Measurements from ENCODE around the gene MT1HL1. TPM values are rescaled to one million over a fixed set of nuclear protein-coding genes. Genes with fewer than 3 reads are reported as not detected.

Gene MT1HL1
- total RNA-seq, 1 experiment from 2014 or later, result not detected

GRCh38 chr1:236975461-236975860 is 28.8 kb downstream of the MT1HL1 start:
- Histone ChIP-seq H3K4me2 (ENCODE audit: insufficient read depth, insufficient read length, low read length) (no peak overlapping the region), H4K91ac (ENCODE audit: insufficient read length, low read depth, low read length) (no peak overlapping the region), H3K18ac (ENCODE audit: insufficient read length, low read depth, low read length) (no peak overlapping the region), H2AK5ac (ENCODE audit: insufficient read length, low read length) (no peak overlapping the region), H2BK12ac (ENCODE audit: insufficient read length, low read depth, low read length) (no peak overlapping the region), H3K9me3 (ENCODE audit: control insufficient read depth, low read depth, low read length) (no peaks in the 10 kb centered on the region), H2BK15ac (ENCODE audit: low read depth, low read length) (no peak overlapping the region), H3K27me3 (ENCODE audit: insufficient read depth, low read length) (no peaks in the 10 kb centered on the region), H3K23me2 (ENCODE audit: insufficient read length, low read depth, low read length, poor library complexity, severe bottlenecking) (no peaks in the 10 kb centered on the region), H3K4me1 (ENCODE audit: insufficient read depth, low read length) (no peaks in the 10 kb centered on the region), H3K14ac (ENCODE audit: insufficient read depth, low read length) (no peak overlapping the region), H3K56ac (ENCODE audit: insufficient read length, low read depth, low read length) (no peak overlapping the region), H4K20me1 (ENCODE audit: control insufficient read depth, insufficient read depth, insufficient read length) (no peaks in the 10 kb centered on the region), H4K8ac (replicated peaks; ENCODE audit: insufficient read length, low read depth, low read length) (no peak overlapping the region), H4K5ac (ENCODE audit: insufficient read length, low read depth, low read length) (no peak overlapping the region), H2AFZ (ENCODE audit: low read length) (no peak overlapping the region), H3K79me2 (ENCODE audit: insufficient read depth, low read length) (no peaks in the 10 kb centered on the region), H3K4ac (ENCODE audit: low read depth, low read length) (no peak overlapping the region), H2BK120ac (ENCODE audit: low read depth, low read length, poor library complexity, severe bottlenecking) (no peak overlapping the region), H2BK20ac (ENCODE audit: low read depth, low read length, poor library complexity, severe bottlenecking) (no peak overlapping the region), H3K9ac (ENCODE audit: extremely low read depth, insufficient read length, low read length) (no peak overlapping the region), H3K27ac (ENCODE audit: insufficient read length, low read depth, low read length) (no peak overlapping the region), H3K23ac (ENCODE audit: insufficient read length, low read depth, low read length) (no peak overlapping the region), H2BK5ac (ENCODE audit: insufficient read length, low read length) (no peak overlapping the region), H3K79me1 (ENCODE audit: insufficient read depth, low read depth, low read length, poor library complexity, severe bottlenecking) (no peaks in the 10 kb centered on the region), H3T11ph (ENCODE audit: low read length) (no peak overlapping the region)
- peaks cover 0 to 3% of the 10 kb centered on the region in 2 experiments; a peak in 1 of 5 replicates for H3K9me3 Mint-ChIP-seq
- no peak for TF ChIP-seq CTCF (conservative IDR thresholded peaks at IDR 0.05)
- no peaks in the 10 kb centered on the region; a peak in 1 of 7 replicates for H3K36me3 Mint-ChIP-seq (ENCODE audit: insufficient read depth in 1 of 3, low read depth in 3 of 3)
- no peaks in the 10 kb centered on the region for H3K27me3 Mint-ChIP-seq (ENCODE audit: low read depth)
- no peak overlapping the region for H3K4me3 Mint-ChIP-seq
- DNase-seq, result no peak
- H3K27ac Mint-ChIP-seq, result no peak overlapping the region
- no CpG with 5 or more reads among the region's 6 CpGs for WGBS (ENCODE audit: extremely low coverage, insufficient read length, low lambda C conversion rate)
- no peaks in the 10 kb centered on the region for H3K4me1 Mint-ChIP-seq
